ENCODE results near the gene SH3PXD2B.
"Not testable (repeated sequence)": the region's sequence is repeated elsewhere in the genome, so short reads cannot be mapped to it uniquely, and the experiment has no call there.

SH3PXD2B gene

DNA sequence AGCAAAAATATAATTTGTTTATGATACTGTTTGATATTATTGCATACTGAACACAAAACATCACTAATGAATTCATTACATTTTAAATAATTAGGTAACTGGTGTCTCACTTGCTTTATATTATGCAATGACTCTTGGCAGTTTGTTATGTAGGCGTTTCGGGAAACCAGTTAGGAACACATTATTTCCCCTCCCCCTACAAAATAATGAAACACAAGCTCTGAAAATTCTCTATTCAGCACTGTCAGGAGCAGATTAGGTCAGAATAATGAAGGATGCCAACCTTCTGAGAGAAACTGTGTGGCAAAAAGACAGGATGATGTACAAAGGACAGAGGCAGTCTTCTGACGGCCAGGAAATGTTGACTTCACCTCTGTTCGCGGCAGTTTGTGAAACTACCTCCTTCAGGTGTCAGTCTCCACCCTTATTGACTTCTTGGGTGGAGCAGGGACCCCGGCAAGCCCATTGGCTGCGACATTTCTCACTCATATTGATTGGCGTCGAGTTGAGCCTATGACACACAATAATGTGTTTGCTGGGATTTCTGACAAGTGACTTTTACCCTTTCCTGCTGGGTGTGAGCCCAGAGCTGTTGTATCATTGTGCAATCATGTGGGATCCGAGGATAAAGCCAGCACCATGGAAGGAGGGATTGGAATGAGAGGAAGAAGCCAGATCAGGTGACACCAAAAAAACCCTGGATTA lies 33.9 kb downstream of the SH3PXD2B start:
- in situ Hi-C loops (cut with HindIII; ENCODE audit: low sequenced_read_pairs) = no loop called here

GRCh38 chr5:172418862-172419814 lies 35.2 kb downstream of the SH3PXD2B start:
- in situ Hi-C loops (cut with HindIII; ENCODE audit: low sequenced_read_pairs) = no loop called here

- in situ Hi-C loops (cut with HindIII; ENCODE audit: low sequenced_read_pairs) = no loop called here
Observed at GRCh38 chr5:172417983-172418630, 36.2 kb downstream of the SH3PXD2B start.

DNA sequence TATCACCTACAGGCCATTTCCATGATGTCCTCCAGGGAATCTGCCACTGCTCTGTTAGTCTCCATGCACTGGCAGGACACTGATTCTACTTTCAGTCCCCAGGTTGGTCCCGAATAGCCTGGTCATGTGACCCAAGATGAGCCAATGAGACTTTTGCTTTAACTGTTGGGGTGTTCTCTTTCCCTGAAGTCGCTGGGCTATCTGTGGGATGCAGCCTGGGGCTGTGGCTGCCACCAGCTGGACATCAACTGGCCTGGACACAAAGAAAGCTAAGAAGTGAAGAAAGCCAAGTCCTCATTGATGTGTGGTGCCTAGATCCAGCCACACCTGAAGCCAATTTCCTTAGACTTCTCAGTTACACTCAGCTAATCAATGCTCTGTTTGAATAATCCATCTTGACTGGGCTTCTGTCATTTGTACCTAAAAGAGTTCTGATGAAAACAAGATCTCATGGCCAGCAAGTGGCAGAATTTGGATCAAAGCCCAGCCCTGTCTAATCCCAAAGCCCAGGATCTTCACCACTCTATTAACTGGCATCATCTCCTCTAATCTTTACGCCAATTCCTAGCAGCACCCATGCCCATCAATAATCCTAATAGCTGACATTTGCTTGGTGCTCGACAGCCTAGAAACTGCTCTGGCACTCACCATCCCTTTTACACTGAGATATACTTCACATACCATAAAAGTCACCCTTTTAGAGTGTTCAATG lies 37.0 kb downstream of the SH3PXD2B start:
- in situ Hi-C loops (cut with HindIII; ENCODE audit: low sequenced_read_pairs) = no loop called here

- in situ Hi-C loops (cut with HindIII; ENCODE audit: low sequenced_read_pairs) = no loop called here
Observed at GRCh38 chr5:172415362-172416275, 38.7 kb downstream of the SH3PXD2B start.

DNA sequence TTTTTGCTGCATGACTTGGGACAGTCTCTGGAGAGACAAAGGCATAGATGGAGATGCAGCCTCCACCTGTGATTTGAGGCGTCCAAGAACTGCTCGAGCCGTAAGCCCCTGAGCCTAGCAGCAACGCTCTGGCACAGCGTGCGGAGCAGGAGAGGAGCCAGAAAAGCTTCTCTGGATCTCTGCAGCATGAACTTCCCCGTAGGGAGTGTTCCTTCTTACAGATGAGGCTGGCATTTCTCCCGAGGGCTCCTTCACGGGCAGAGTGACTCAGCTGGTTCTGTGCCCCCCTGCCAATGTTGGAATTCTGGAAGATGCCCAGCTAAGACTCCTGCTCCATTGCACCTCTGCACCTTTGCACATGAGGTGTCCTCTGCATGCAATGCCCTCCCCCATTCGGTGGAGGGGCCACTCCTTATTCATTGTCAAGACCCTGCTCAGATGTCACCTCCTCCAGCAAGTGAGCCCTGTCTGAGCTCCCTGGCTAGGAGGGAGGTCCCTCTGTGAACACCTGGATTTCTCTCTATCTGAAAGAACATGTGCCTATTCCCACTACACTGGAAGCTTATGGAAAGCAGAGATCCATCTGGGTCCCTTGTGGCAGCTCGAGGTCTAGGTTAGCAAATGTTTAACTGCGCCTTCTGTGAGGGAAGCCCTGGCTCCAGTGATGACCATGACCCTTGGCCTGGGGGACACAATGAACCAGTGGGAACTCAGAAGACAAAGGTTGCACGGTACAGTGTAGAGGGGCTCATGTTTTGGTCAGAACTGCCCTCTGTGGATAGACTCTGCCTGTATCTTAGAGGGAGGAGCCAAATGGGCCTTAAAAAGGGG lies 39.6 kb downstream of the SH3PXD2B start:
- in situ Hi-C loops (cut with HindIII; ENCODE audit: low sequenced_read_pairs) = loop anchor here (5.0 kb wide), 1 partner anchor 52 kb away; no protein-coding TSS in a partner anchor

- in situ Hi-C loops (cut with HindIII; ENCODE audit: low sequenced_read_pairs) = loop anchor here (5.0 kb wide), 1 partner anchor 51 kb away; no protein-coding TSS in a partner anchor
Observed at GRCh38 chr5:172413601-172414171, 40.6 kb downstream of the SH3PXD2B start.

DNA sequence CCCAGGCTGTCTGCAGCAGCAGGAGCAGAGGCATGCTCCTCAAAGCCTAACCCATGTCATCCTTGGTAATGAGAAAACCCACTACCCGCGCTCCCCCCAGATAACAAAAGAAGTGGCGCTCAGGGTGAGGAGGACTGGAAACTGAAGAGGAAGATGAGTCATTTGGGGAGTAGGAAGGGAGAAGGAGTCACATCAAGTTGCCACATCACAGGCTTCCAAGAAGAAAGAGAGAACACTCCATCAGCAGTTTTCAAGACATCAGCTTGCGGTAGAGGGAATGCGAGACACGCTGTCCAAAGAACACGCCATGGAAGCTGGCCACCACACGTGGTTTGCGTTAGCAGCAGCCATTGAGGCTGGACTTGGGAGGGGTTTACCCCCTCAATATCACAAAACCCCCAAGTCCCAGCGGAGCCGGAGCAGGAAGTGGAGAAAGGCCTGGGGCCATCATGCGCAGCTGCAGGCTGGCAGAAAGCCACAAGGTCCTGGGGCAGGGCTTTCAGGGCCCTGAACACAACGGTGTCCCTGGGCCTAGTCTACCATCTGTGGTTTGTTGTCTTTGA lies 41.5 kb downstream of the SH3PXD2B start:
- in situ Hi-C loops (cut with HindIII; ENCODE audit: low sequenced_read_pairs) = loop anchor here (5.0 kb wide), 1 partner anchor 51 kb away; no protein-coding TSS in a partner anchor

GRCh38 chr5:172411484-172412072 lies 42.7 kb downstream of the SH3PXD2B start:
- in situ Hi-C loops (cut with HindIII; ENCODE audit: low sequenced_read_pairs) = loop anchor here (5.0 kb wide), 1 partner anchor 49 kb away; no protein-coding TSS in a partner anchor

- in situ Hi-C loops (cut with HindIII; ENCODE audit: low sequenced_read_pairs) = loop anchor here (5.0 kb wide), 1 partner anchor 49 kb away; no protein-coding TSS in a partner anchor
Observed at GRCh38 chr5:172410662-172411483, 43.5 kb downstream of the SH3PXD2B start.

DNA sequence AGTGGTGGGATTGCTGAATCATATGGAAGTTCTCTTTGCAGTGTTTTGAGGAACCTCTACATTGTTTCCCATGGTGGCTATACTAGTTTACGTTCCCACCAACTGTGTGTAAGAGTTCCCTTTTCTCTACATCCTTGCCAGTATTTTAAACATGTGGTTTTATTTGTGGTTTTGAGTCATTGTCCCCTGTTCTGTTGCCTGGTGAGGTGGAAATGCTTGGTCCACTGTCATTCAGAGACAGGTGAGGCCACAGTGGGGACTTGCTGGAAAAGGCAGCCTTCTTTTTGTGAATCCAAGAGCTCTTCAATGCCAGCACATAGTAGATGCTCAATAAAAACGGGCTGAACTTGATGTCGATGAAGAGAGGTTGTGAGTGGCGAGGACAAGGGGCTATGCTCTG lies 44.2 kb downstream of the SH3PXD2B start:
- in situ Hi-C loops (cut with HindIII; ENCODE audit: low sequenced_read_pairs) = loop anchor here (5.0 kb wide), 1 partner anchor 48 kb away; no protein-coding TSS in a partner anchor

DNA sequence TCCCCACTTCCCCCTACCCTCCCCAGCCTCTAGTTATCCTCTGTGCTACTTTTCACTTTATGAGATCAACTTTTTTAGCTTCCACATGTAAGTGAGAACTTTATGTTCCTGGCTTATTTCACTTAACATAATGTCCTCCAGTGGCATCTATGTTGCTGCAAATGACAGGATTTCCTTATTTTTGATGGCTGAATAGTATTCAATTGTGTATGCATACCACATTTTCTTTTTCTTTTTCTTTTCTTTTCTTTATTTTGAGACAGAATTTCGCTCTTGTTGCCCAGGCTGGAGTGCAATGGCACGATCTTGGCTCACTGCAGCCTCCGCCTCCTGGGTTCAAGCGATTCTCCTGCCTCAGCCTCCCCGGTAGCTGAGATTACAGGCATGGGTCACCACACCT lies 44.8 kb downstream of the SH3PXD2B start:
- in situ Hi-C loops (cut with HindIII; ENCODE audit: low sequenced_read_pairs) = not testable (repeated sequence)

DNA sequence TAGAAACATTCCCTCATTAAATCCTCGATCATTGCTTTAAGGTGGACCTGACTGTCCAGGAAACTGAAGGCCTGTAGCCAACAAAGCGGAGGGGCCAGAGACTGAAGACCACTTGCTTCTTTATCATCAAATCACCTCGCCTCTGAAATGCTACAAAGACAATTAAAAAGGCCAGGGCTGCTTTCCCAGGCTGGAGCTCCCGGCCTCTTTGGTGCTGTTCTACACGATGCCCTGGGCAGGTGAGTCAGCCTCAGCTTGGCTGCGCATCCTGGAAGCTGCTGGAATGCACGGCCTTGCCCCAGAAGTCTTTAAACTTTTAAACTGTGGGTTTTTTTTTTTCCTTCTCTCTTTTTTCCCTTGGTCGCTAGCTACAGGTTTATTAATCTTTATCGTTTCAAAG lies 46.5 kb downstream of the SH3PXD2B start:
- in situ Hi-C loops (cut with HindIII; ENCODE audit: low sequenced_read_pairs) = no loop called here

DNA sequence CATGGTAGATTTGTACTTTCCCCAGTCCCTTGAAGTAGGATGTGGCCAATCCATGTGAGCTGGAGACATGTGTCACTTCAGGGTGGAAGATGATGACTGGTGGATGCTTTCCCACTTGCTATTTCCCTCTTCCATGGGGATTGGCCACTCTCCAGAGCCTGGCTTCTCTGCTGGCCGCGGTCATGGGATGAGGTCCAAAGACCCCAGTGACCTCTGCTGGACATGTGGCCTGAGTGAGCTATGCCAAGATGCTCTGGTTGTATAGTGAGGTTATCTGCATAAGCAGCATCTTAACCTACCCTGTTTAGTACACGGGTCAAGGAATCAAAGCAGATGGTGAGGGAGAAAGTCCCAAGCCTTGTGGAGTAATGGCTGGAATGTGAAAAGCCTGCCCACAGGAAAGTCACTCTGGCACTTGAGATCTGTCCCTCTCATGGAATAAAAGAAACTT lies 47.1 kb downstream of the SH3PXD2B start:
- in situ Hi-C loops (cut with HindIII; ENCODE audit: low sequenced_read_pairs) = no loop called here

DNA sequence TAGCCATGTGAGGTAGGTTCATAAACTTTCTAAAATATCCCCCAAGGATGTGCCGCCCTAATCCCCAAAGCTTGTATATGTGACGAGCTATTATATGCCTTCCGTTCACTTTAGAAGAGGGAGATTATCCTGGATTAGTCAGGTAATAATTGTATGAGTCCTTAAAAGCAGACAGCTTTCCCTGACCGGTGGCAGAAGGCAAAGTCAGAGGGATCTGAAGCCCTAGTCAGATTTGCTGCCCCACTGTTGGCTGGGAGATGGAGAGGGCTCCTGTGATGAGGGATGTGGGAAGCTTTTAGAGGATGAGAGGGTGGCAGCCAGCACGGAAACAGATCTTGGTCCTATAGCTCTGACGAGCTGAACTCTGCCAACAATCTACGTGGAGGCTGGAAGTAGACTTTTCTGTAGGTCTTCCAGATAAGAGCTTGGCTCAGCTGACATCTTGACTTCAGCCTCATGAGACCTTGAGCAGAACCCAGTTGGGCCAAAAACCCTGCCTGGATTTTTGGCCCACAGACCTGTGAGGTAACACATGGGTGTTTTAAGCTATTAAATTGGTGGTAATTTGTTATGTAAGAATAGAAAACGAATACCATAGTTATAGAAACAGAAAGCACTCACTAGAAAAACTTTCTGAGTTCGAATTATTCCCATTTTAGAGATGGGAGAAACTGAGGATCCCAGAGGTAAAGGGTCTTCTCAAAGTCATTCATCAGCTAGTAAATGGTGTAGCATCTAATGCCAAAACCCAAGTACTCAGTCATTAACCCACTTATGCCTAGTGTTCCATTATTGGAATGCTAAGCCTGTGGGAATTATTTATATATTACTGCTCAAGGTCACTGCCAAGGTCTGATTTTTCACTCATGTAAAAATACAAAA lies 48.9 kb downstream of the SH3PXD2B start:
- in situ Hi-C loops (cut with HindIII; ENCODE audit: low sequenced_read_pairs) = no loop called here

DNA sequence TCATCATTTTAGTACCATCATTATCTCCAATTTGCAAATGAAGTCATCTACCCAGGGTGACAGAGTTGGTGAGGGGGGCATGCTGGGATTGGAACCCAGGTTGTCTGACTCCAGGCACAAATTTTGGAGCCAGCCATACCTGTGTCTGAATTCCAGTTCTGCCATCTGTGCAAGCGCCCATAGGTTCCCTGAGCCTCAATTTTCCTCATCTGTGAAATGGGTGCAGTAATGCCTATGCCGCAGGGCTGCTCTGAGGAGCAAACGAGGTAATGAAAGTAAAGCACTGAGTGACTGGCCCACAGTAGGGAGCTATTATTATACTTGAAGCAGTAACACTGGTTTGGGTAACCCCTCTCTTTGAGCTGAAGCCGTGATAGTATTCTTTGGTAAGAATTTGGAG lies 49.6 kb downstream of the SH3PXD2B start:
- in situ Hi-C loops (cut with HindIII; ENCODE audit: low sequenced_read_pairs) = no loop called here

Measured in endothelial cell of hepatic sinusoid (primary cell).